ENCODE results near the gene RDM1. TPM values are rescaled to one million over a fixed set of nuclear protein-coding genes. Genes with fewer than 3 reads are reported as not detected.

Gene RDM1
- total RNA-seq, 1 experiment from 2014 or later, result 5.5 TPM

DNA sequence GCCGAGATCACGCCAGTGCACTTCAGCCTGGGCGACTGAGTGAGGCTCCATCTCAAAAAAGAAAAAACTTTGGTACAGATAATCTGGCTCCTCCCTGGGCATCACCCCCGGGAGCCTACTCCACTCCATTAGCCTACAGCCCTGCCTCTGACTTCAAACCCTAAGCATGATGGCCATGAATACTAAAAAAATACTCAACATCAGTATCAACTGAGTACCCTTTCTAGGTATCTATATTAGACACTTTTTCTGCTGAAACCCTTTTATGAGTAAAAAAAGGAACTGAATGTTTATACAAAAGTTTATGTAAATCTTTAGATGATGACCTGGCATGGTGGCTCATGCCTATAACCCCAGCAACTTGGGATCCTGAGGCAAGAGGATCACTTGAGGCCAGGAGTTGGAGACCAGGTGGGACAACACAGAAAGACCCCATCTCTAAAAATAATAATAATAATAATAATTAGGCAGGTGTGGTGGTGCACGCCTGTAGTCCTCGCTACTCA lies 6.9 kb downstream of the RDM1 start:
- ChIA-PET CTCF (no interaction called here), POLR2A (no interaction called here)
- H3K4me1 ChIP-seq (ENCODE audit: control insufficient read depth, insufficient read depth, low read length), result no peaks in the 10 kb centered on the region
- H3K27ac ChIP-seq (ENCODE audit: low read length), result no peak overlapping the region
- no peaks in the 10 kb centered on the region for H3K9me3 ChIP-seq (ENCODE audit: control insufficient read depth, insufficient read depth, low read depth, low read length)
- H3K4me3 ChIP-seq (ENCODE audit: low read depth in 2 of 2, low read length in 2 of 2), result no peak overlapping the region
- DNase-seq (ENCODE audit: low read depth, low spot score) (no peak), ATAC-seq (no peak)
- intact Hi-C loops (cut with micrococcal nuclease; ENCODE audit: unreplicated experiment) (no loop called here), in situ Hi-C loops (cut with HindIII; ENCODE audit: low pct_unique_long_range_greater_than_20kb, low sequenced_read_pairs) (no loop called here)
- H3K27me3 ChIP-seq (ENCODE audit: control insufficient read depth, insufficient read depth, low read length), result no peaks in the 10 kb centered on the region
- no peaks in the 10 kb centered on the region for H3K36me3 ChIP-seq (ENCODE audit: control insufficient read depth, insufficient read depth, low read length)
- TF ChIP-seq, protein P1, sequence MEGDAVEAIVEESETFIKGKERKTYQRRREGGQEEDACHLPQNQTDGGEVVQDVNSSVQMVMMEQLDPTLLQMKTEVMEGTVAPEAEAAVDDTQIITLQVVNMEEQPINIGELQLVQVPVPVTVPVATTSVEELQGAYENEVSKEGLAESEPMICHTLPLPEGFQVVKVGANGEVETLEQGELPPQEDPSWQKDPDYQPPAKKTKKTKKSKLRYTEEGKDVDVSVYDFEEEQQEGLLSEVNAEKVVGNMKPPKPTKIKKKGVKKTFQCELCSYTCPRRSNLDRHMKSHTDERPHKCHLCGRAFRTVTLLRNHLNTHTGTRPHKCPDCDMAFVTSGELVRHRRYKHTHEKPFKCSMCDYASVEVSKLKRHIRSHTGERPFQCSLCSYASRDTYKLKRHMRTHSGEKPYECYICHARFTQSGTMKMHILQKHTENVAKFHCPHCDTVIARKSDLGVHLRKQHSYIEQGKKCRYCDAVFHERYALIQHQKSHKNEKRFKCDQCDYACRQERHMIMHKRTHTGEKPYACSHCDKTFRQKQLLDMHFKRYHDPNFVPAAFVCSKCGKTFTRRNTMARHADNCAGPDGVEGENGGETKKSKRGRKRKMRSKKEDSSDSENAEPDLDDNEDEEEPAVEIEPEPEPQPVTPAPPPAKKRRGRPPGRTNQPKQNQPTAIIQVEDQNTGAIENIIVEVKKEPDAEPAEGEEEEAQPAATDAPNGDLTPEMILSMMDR (IDR thresholded peaks at IDR 0.05), result no peak
- no peak for TF ChIP-seq SIN3A (IDR thresholded peaks at IDR 0.05; ENCODE audit: borderline replicate concordance, insufficient read depth, low read depth, low read length)
- TF ChIP-seq POLR2AphosphoS5 (IDR thresholded peaks at IDR 0.05; ENCODE audit: low read depth, low read length), result no peak
- no peak for TF ChIP-seq TCF7L2 (IDR thresholded peaks at IDR 0.05; ENCODE audit: low read depth, low read length)
- TF ChIP-seq, protein P2, sequence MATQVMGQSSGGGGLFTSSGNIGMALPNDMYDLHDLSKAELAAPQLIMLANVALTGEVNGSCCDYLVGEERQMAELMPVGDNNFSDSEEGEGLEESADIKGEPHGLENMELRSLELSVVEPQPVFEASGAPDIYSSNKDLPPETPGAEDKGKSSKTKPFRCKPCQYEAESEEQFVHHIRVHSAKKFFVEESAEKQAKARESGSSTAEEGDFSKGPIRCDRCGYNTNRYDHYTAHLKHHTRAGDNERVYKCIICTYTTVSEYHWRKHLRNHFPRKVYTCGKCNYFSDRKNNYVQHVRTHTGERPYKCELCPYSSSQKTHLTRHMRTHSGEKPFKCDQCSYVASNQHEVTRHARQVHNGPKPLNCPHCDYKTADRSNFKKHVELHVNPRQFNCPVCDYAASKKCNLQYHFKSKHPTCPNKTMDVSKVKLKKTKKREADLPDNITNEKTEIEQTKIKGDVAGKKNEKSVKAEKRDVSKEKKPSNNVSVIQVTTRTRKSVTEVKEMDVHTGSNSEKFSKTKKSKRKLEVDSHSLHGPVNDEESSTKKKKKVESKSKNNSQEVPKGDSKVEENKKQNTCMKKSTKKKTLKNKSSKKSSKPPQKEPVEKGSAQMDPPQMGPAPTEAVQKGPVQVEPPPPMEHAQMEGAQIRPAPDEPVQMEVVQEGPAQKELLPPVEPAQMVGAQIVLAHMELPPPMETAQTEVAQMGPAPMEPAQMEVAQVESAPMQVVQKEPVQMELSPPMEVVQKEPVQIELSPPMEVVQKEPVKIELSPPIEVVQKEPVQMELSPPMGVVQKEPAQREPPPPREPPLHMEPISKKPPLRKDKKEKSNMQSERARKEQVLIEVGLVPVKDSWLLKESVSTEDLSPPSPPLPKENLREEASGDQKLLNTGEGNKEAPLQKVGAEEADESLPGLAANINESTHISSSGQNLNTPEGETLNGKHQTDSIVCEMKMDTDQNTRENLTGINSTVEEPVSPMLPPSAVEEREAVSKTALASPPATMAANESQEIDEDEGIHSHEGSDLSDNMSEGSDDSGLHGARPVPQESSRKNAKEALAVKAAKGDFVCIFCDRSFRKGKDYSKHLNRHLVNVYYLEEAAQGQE (IDR thresholded peaks at IDR 0.05; ENCODE audit: insufficient read depth in 1 of 2, low read depth in 2 of 2, low read length in 1 of 2), result no peak
- no TSS peak for BruUV-seq (replicated peaks)

DNA sequence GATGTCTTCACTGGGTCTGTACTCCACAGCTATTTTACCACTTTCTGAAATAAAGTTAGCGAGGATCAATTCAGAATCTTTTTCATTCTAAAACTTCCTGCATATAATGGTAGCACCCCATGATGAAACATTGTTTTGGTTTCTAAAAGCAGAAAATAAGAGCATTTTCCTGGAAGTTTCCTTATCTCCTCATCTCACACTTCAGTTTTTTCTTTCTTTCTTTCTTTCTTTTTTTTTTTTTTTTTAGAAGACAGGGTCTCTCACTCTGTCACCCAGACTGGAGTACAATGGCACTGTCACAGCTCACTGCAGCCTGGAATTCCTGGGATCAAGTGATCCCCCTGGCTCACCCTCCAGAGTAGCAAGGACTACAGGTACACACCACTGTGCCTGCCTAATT lies 10.3 kb downstream of the RDM1 start:
- H3K36me3 ChIP-seq (ENCODE audit: control insufficient read depth, insufficient read depth, low read length), result no peaks in the 10 kb centered on the region
- no peak overlapping the region for H3K27ac ChIP-seq (ENCODE audit: low read length)
- DNase-seq (ENCODE audit: low read depth, low spot score) (no peak), ATAC-seq (no peak)
- in situ Hi-C loops (cut with HindIII; ENCODE audit: low pct_unique_long_range_greater_than_20kb, low sequenced_read_pairs), result no loop called here
- TF ChIP-seq, protein P1 (IDR thresholded peaks at IDR 0.05), result no peak
- no peak for TF ChIP-seq POLR2AphosphoS5 (IDR thresholded peaks at IDR 0.05; ENCODE audit: low read depth, low read length)
- no peak for TF ChIP-seq SIN3A (IDR thresholded peaks at IDR 0.05; ENCODE audit: borderline replicate concordance, insufficient read depth, low read depth, low read length)
- TF ChIP-seq, protein P2 (IDR thresholded peaks at IDR 0.05; ENCODE audit: insufficient read depth in 1 of 2, low read depth in 2 of 2, low read length in 1 of 2), result no peak
- no peak for TF ChIP-seq TCF7L2 (IDR thresholded peaks at IDR 0.05; ENCODE audit: low read depth, low read length)
- intact Hi-C loops (cut with micrococcal nuclease; ENCODE audit: unreplicated experiment), result no loop called here
- H3K27me3 ChIP-seq (ENCODE audit: control insufficient read depth, insufficient read depth, low read length), result no peaks in the 10 kb centered on the region
- CTCF ChIA-PET, result no interaction called here
- POLR2A ChIA-PET, result no interaction called here
- BruUV-seq (replicated peaks), result no TSS peak
- H3K4me1 ChIP-seq (ENCODE audit: control insufficient read depth, insufficient read depth, low read length), result no peaks in the 10 kb centered on the region
- H3K4me3 ChIP-seq (ENCODE audit: low read depth in 2 of 2, low read length in 2 of 2), result no peak overlapping the region
- H3K9me3 ChIP-seq (ENCODE audit: control insufficient read depth, insufficient read depth, low read depth, low read length), result no peaks in the 10 kb centered on the region
